ENCODE results near the gene NRROS. TPM values are rescaled to one million over a fixed set of nuclear protein-coding genes. Genes with fewer than 3 reads are reported as not detected.

NRROS gene
- 0.07 and 0.29 TPM in 2 replicates for total RNA-seq (2014; rRNA removed)
- percentile 19 among the genes with signal in this experiment for Bru-seq, nascent RNA
- BruChase-seq, experiment 1, labeled RNA remaining after a 6-hour chase: percentile 18 among the genes with signal in this experiment
- BruChase-seq, experiment 2, labeled RNA remaining after a 2-hour chase: percentile 18 among the genes with signal in this experiment
- long read RNA-seq: 0 reads

DNA sequence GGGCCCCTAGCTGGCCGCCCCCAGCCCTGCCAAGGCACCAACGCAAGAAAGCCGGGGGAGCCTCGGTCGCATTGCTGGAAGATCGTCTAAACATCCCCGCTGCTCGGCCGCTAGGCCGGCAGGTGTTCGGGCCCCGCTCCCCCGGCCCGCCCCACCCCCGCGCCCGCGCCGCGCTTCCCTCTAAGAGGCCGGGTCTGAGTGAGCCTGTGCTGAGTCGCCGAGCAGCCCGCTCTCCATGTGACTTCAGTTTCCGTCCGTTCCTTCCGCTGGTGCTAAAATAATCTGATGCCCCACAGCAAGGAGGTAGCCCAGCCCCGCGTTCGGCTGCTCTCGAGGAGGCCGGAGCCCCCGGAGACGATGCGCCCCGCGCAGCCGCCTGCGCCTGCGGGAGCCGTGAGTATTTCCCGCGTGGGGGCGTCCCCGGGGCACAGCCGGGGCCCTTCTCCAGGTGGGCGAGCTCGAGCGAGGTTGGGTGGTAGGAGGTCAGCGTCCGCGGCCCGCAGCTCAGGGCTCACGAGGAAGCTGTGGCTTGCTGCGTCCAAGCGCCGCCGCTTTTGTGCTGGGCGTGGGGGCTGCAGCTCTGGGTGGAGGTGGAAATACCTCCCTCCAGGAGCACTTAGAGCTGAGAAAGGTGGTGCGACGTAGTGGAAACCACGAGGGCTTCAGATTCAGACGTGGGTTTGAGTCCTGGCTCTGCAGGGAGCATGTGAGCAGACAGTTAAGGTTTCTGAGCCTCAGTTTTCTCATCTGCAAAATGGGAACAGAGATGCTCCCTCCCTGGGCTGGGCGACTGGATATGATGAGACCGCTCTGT lies at the start of gene NRROS:
TSS of gene NRROS (plus strand) at position 212 of the 814 bp plus-strand sequence. CDS start 14,846 bp downstream, outside the sequence.
- intact Hi-C loops (cut with micrococcal nuclease): no loop called here
- Histone ChIP-seq H4K20me1 (ENCODE audit: low read length) (no peaks in the 10 kb centered on the region), H3K4me2 (ENCODE audit: low read length) (peak within 1 kb of the TSS; percentile 33; the same call in 1 of the 2 replicates), H3K79me2 (ENCODE audit: low read length) (no peaks in the 10 kb centered on the region), H3F3A (ENCODE audit: low read length, unreplicated experiment) (no peaks in the 10 kb centered on the region), H3K4me1 (ENCODE audit: insufficient read depth, low read length) (no peaks in the 10 kb centered on the region), H3K9me2 (replicated peaks; ENCODE audit: low read length) (no peaks in the 10 kb centered on the region), H3K9ac (ENCODE audit: low read length) (no peak within 1 kb of the TSS), H3K9me3 (ENCODE audit: low read length) (no peaks in the 10 kb centered on the region), H3K27me3 (ENCODE audit: low read length) (peaks cover 18% of the 10 kb centered on the region), H3K27ac (ENCODE audit: low read length) (no peak within 1 kb of the TSS), H3K36me3 (ENCODE audit: low read depth, low read length) (no peaks in the 10 kb centered on the region), H3K4me3 (ENCODE audit: low read length) (no peak within 1 kb of the TSS), H2AFZ (ENCODE audit: low read length) (peak within 1 kb of the TSS; percentile 24; the same call in 1 of the 2 replicates)
- no TSS peak for BruUV-seq (replicated peaks)
- CTCF ChIA-PET: no interaction called here
- no peak for TF ChIP-seq EZH2phosphoT487 (IDR thresholded peaks at IDR 0.05; ENCODE audit: borderline replicate concordance, low read length)
- no peak for TF ChIP-seq EZH2 (IDR thresholded peaks at IDR 0.05; ENCODE audit: low read length, unreplicated experiment)
- TF ChIP-seq, protein P1, sequence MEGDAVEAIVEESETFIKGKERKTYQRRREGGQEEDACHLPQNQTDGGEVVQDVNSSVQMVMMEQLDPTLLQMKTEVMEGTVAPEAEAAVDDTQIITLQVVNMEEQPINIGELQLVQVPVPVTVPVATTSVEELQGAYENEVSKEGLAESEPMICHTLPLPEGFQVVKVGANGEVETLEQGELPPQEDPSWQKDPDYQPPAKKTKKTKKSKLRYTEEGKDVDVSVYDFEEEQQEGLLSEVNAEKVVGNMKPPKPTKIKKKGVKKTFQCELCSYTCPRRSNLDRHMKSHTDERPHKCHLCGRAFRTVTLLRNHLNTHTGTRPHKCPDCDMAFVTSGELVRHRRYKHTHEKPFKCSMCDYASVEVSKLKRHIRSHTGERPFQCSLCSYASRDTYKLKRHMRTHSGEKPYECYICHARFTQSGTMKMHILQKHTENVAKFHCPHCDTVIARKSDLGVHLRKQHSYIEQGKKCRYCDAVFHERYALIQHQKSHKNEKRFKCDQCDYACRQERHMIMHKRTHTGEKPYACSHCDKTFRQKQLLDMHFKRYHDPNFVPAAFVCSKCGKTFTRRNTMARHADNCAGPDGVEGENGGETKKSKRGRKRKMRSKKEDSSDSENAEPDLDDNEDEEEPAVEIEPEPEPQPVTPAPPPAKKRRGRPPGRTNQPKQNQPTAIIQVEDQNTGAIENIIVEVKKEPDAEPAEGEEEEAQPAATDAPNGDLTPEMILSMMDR (conservative IDR thresholded peaks at IDR 0.05; ENCODE audit: low read depth, low read length): no peak
- ATAC-seq (peak; percentile 70), DNase-seq (no peak)
- POLR2A ChIA-PET (ENCODE audit: unreplicated experiment): no interaction called here

DNA sequence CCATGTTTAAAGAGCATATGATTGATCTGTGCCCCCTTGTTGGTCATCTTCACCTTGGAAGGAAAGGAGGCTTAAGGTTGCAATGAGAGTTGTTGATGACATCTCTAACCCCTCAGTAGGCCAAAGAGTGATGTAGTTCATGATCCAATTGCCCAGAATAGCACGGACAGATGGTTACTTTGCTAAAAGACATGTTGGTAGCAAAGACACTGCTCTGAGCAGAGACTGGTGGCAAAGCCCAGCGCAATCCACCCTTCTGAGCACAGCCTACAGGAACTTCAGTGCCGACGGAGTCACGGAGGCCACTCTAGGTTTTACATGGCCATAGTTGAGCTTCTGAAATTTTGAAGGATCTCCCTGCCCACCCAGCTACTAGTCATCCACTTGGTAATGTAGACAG lies 49.2 kb upstream of the NRROS start:
- H3K4me2 ChIP-seq (ENCODE audit: low read length): no peak overlapping the region
- no peaks in the 10 kb centered on the region for H3K79me2 ChIP-seq (ENCODE audit: low read length)
- CTCF ChIA-PET: interaction anchor here (1.1 kb wide), 1 partner anchor 104 kb away, joined by 4 read pairs; no protein-coding TSS in a partner anchor
- no peaks in the 10 kb centered on the region for H3F3A ChIP-seq (ENCODE audit: low read length, unreplicated experiment)
- H3K27ac ChIP-seq (ENCODE audit: low read length): no peak overlapping the region
- no peak for ATAC-seq
- no peak for DNase-seq
- H3K27me3 ChIP-seq (ENCODE audit: low read length): no peaks in the 10 kb centered on the region
- H3K9me3 ChIP-seq (ENCODE audit: low read length): no peaks in the 10 kb centered on the region
- intact Hi-C loops (cut with micrococcal nuclease): no loop called here
- no TSS peak for BruUV-seq (replicated peaks)
- H4K20me1 ChIP-seq (ENCODE audit: low read length): no peaks in the 10 kb centered on the region
- POLR2A ChIA-PET (ENCODE audit: unreplicated experiment): interaction anchor here (0.5 kb wide), 1 partner anchor 34 kb away, joined by 4 read pairs; no protein-coding TSS in a partner anchor
- H3K9me2 ChIP-seq (replicated peaks; ENCODE audit: low read length): no peaks in the 10 kb centered on the region
- H2AFZ ChIP-seq (ENCODE audit: low read length): no peak overlapping the region
- TF ChIP-seq EZH2phosphoT487 (IDR thresholded peaks at IDR 0.05; ENCODE audit: borderline replicate concordance, low read length) (no peak), EZH2 (IDR thresholded peaks at IDR 0.05; ENCODE audit: low read length, unreplicated experiment) (no peak)
- TF ChIP-seq, protein P1 (conservative IDR thresholded peaks at IDR 0.05; ENCODE audit: low read depth, low read length): no peak
- H3K36me3 ChIP-seq (ENCODE audit: low read depth, low read length): peaks cover 12% of the 10 kb centered on the region
- no peak overlapping the region for H3K4me3 ChIP-seq (ENCODE audit: low read length)
- no peak overlapping the region for H3K9ac ChIP-seq (ENCODE audit: low read length)
- H3K4me1 ChIP-seq (ENCODE audit: insufficient read depth, low read length): no peaks in the 10 kb centered on the region

Data from PC-3 (cell line).